ENCODE results near the gene APOL6.

APOL6 gene

DNA sequence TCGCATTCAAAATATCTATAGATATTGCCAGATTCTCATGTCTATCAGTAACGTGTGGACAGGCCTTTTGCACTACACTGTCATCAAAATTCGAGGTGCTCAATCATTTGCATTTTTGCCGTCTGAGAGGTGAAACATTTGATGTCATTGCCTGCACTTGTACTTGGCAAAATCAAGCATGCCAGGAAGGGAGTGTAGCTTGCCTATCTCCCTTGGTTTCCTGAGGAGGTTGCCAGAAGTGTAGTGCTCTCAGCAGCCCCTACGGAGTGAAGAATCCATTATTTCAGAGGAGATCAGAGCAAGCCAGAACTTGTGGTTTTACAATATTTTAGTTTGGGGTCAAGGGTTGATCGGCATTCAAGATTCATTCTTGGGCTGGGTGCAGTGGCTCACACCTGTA, 39.2 kb downstream of the APOL6 start:
- TF ChIP-seq, protein P1, sequence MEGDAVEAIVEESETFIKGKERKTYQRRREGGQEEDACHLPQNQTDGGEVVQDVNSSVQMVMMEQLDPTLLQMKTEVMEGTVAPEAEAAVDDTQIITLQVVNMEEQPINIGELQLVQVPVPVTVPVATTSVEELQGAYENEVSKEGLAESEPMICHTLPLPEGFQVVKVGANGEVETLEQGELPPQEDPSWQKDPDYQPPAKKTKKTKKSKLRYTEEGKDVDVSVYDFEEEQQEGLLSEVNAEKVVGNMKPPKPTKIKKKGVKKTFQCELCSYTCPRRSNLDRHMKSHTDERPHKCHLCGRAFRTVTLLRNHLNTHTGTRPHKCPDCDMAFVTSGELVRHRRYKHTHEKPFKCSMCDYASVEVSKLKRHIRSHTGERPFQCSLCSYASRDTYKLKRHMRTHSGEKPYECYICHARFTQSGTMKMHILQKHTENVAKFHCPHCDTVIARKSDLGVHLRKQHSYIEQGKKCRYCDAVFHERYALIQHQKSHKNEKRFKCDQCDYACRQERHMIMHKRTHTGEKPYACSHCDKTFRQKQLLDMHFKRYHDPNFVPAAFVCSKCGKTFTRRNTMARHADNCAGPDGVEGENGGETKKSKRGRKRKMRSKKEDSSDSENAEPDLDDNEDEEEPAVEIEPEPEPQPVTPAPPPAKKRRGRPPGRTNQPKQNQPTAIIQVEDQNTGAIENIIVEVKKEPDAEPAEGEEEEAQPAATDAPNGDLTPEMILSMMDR (IDR thresholded peaks at IDR 0.05; ENCODE audit: low read length) = no peak
- no peak for TF ChIP-seq EZH2 (IDR thresholded peaks at IDR 0.05; ENCODE audit: borderline replicate concordance, low read length)
- Histone ChIP-seq H3K27ac (ENCODE audit: low read depth, low read length, poor library complexity, severe bottlenecking) (peak overlapping the region; percentile 99), H2AFZ (ENCODE audit: low read length) (no peak overlapping the region), H3K4me2 (ENCODE audit: low read length) (no peak overlapping the region), H3K36me3 (ENCODE audit: insufficient read depth, low read length) (no peaks in the 10 kb centered on the region), H3K9me3 (ENCODE audit: low read length) (no peaks in the 10 kb centered on the region), H4K20me1 (ENCODE audit: insufficient read depth, low read length) (no peaks in the 10 kb centered on the region), H3K4me3 (ENCODE audit: low read depth, low read length, poor library complexity, severe bottlenecking) (no peak overlapping the region), H3F3A (ENCODE audit: insufficient read depth, low read length) (no peaks in the 10 kb centered on the region; the same call in 1 of the 2 replicates), H3K27me3 (ENCODE audit: insufficient read depth, low read length) (no peaks in the 10 kb centered on the region), H3K9ac (ENCODE audit: low read length) (no peak overlapping the region), H3K79me2 (ENCODE audit: insufficient read depth, low read length) (no peaks in the 10 kb centered on the region), H3K9me2 (ENCODE audit: low read depth, low read length) (no peaks in the 10 kb centered on the region), H3K4me1 (ENCODE audit: insufficient read depth, low read length, severe bottlenecking) (peaks cover 62% of the 10 kb centered on the region)

DNA sequence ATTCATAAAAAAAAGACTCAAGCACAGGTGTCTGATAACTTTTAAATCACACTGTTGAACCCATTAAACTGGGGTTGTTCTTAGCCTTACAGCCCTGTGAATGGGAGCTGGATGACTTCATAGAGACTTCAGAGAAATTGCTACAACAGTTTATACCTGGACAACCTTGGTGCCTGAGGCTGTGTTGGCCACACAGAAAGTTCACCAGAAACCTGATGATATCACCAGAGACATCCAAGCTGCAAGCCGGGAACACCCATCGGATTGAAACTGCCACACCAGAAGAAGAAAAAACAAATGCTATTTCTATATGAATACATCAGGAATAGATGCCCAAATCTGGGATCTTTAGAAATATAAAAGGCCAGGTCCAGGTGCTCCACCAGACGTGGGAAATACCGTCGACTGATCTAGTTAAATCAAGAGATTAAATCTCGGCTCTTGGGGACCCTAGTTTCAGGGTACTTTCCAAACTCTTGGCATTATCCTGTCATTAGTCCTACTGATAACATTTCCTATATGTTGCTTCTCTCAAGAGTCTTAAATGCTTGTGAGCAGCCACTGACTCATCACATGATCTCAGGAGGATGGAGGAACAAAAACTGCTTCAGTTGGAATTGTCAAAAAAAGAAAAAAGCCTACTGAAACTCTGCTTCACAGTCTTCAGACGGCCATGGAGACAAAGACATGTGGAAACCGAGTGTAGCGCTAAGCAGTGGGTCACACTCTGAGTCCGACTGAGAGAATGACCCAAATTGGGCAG, 40.8 kb downstream of the APOL6 start:
- Histone ChIP-seq H3K79me2 (ENCODE audit: insufficient read depth, low read length) (no peaks in the 10 kb centered on the region), H3K4me1 (ENCODE audit: insufficient read depth, low read length, severe bottlenecking) (peaks cover 59% of the 10 kb centered on the region), H3K9me2 (ENCODE audit: low read depth, low read length) (no peaks in the 10 kb centered on the region), H3K27ac (ENCODE audit: low read depth, low read length, poor library complexity, severe bottlenecking) (no peak overlapping the region), H3K9ac (ENCODE audit: low read length) (no peak overlapping the region), H3K9me3 (ENCODE audit: low read length) (no peaks in the 10 kb centered on the region), H3K4me2 (ENCODE audit: low read length) (no peak overlapping the region), H3K4me3 (ENCODE audit: low read depth, low read length, poor library complexity, severe bottlenecking) (no peak overlapping the region), H3F3A (ENCODE audit: insufficient read depth, low read length) (no peaks in the 10 kb centered on the region; the same call in 1 of the 2 replicates), H4K20me1 (ENCODE audit: insufficient read depth, low read length) (no peaks in the 10 kb centered on the region), H3K36me3 (ENCODE audit: insufficient read depth, low read length) (no peaks in the 10 kb centered on the region), H2AFZ (ENCODE audit: low read length) (no peak overlapping the region), H3K27me3 (ENCODE audit: insufficient read depth, low read length) (no peaks in the 10 kb centered on the region)
- TF ChIP-seq, protein P1 (IDR thresholded peaks at IDR 0.05; ENCODE audit: low read length) = no peak
- no peak for TF ChIP-seq EZH2 (IDR thresholded peaks at IDR 0.05; ENCODE audit: borderline replicate concordance, low read length)

GRCh38 chr22:35690001-35690400, 41.8 kb downstream of the APOL6 start:
- Histone ChIP-seq H3K9me2 (ENCODE audit: low read depth, low read length) (no peaks in the 10 kb centered on the region), H3K9ac (ENCODE audit: low read length) (no peak overlapping the region), H2AFZ (ENCODE audit: low read length) (no peak overlapping the region), H3F3A (ENCODE audit: insufficient read depth, low read length) (no peaks in the 10 kb centered on the region; the same call in 1 of the 2 replicates), H3K27ac (ENCODE audit: low read depth, low read length, poor library complexity, severe bottlenecking) (peak overlapping the region; percentile 27), H3K9me3 (ENCODE audit: low read length) (no peaks in the 10 kb centered on the region), H3K4me2 (ENCODE audit: low read length) (no peak overlapping the region), H3K4me3 (ENCODE audit: low read depth, low read length, poor library complexity, severe bottlenecking) (no peak overlapping the region), H3K79me2 (ENCODE audit: insufficient read depth, low read length) (no peaks in the 10 kb centered on the region), H3K4me1 (ENCODE audit: insufficient read depth, low read length, severe bottlenecking) (peaks cover 50% of the 10 kb centered on the region), H3K27me3 (ENCODE audit: insufficient read depth, low read length) (no peaks in the 10 kb centered on the region), H4K20me1 (ENCODE audit: insufficient read depth, low read length) (no peaks in the 10 kb centered on the region), H3K36me3 (ENCODE audit: insufficient read depth, low read length) (no peaks in the 10 kb centered on the region)
- no peak for TF ChIP-seq EZH2 (IDR thresholded peaks at IDR 0.05; ENCODE audit: borderline replicate concordance, low read length)
- TF ChIP-seq, protein P1 (IDR thresholded peaks at IDR 0.05; ENCODE audit: low read length) = no peak

All from OCI-LY1 (cell line).